Stimulated activated CD4-positive, alpha-beta T cell treated with anti-CD3 and anti-CD28 coated beads, Interleukin-1b, Interleukin-23, amount 100 ng/mL, for 4 hours (primary cell): ENCODE results near the gene TMEM138.

ENCODE experiments used
- DNase-seq, 2 donors: peaks; one replicate each; pipeline ENCODE4 v3.0.0-alpha.2; 2020; ENCODE audit warnings: low read depth in 2 of 2

TMEM138 gene

DNA sequence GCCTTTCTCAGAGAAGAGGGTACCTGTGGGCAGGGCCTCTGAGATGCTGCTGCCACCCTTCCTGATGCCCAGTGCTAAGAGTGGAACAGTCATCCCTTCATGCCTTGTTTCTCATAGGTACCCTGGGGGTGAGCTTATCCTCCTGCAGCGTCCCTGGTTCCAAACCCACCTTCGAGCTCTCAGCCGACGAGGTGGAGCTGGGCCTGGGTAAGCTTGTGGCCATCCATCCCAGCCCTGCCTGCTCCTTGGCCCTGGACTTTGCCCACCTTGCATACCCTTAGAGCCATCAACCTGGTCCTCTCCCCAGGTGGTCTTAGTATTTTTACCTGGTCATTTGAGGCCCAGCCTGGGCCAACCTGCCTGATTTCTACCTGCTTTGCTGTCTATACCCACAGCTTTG lies 20.5 kb upstream of the TMEM138 start:
- DNase-seq, result no peak

DNA sequence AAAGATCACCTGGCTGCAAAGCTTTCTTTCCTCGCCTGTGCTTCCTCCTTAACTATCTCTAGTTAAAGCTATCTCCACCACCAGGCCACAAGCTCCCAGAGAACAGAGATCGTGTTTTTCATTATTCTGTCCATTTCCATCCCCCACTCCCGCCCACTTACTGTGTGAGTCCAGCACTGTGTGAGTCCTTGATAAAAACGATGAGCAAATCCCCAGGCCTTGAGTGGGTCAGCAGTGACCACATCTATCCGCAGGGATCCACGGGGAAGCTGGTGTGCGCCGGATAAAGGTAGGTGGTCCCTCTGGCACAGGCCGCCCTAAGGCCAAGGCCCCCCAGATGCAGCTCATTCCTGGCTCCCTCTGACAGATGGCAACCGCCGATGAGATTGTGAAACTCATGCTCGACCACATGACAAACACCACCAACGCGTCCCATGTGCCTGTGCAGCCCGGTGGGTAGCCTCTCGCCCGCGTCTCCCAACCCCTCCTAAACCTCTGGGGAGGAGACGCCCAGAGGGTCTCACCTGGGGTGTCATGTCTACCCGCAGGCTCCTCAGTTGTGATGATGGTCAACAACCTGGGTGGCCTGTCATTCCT lies 19.9 kb upstream of the TMEM138 start:
- no peak for DNase-seq

DNA sequence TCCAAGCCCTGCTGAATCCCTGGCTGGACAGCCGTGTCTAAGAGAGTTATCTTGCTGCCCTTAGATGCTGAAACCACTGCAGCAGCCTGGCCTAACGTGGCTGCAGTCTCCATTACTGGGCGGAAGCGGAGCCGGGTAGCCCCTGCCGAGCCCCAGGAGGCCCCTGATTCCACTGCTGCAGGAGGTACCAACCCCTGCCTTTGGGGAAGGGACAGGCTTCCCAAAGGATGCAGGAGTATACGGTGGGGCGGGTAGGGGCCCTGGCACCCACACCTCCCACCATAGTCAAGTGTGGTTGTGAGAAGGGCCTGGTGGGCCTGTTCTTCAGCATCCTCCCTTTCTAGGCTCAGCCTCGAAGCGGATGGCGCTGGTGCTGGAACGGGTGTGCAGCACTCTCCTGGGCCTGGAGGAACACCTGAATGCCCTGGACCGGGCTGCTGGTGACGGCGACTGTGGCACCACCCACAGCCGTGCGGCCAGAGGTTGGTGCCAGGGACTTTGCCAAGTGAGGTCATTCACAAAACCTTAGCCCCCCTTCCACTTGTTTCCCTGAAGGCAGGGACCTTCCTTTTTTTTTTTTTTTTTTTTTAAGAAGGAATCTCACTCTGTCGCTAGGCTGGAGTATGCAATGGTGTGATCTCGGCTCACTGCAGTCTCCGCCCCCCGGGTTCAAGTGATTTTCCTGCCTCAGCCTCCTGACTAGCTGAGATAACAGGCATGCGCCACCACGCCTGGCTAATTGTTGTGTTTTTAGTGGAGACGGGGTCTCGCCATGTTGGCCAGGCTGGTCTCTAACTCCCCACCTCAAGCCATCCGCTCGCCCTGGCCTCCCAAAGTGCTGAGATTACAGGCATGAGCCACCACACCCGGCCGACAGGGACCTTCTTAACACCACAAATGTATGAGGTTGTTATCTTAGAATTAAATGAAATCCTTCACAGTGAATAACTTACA lies 18.1 kb upstream of the TMEM138 start:
- DNase-seq, result no peak

DNA sequence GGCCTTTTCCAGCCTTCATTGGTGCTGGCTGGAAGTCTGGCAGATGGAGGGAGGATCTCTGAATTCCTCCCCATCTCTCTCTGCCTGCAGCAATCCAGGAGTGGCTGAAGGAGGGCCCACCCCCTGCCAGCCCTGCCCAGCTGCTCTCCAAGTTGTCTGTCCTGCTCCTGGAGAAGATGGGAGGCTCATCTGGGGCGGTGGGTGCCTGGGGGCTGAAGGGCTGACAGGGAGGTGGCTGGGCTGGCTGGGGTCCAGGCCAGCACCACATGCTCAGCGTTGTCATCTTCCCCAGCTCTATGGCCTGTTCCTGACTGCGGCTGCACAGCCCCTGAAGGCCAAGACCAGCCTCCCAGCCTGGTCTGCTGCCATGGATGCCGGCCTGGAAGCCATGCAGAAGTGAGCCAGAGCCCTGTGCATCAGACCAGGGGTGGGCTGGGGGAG lies 17.0 kb upstream of the TMEM138 start:
- DNase-seq, result no peak

DNA sequence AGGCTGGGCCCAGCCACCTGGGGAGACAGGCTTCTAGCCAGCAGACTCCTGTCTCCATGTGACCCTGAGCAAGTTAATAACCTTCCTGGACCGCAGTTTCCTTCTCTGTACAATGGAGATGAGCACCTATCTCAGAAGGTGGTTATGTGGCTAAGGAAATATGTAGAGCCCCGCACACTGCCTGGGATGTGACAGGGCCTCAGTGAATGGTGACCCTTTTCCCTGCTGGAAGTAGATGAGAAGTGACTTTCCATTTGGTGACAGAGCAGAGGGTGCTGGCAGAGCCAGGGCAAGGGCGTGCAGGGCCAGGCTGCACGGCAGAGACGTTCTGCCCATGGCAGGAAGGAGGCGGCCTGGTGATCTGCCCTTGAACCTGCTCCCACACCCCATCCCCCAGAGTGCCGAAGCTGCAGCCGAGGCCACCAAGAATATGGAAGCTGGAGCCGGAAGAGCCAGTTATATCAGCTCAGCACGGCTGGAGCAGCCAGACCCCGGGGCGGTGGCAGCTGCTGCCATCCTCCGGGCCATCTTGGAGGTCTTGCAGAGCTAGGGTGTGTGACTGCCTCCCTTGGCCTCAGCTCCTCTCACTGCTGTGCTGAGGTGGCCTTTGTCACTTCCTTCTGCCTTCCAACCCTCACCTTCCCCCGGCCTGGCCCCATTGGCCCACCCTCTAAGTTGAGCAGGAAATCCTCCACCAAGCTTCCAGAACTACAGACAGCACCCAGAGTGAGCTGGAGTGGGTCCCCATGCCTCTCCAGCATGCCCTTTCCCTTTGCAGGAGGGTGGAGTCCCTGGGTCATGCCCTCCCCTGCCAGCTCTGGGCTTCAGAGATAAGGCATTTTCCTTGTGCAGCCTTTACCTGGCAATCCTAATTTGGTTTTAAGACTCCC lies 16.0 kb upstream of the TMEM138 start:
- no peak for DNase-seq

DNA sequence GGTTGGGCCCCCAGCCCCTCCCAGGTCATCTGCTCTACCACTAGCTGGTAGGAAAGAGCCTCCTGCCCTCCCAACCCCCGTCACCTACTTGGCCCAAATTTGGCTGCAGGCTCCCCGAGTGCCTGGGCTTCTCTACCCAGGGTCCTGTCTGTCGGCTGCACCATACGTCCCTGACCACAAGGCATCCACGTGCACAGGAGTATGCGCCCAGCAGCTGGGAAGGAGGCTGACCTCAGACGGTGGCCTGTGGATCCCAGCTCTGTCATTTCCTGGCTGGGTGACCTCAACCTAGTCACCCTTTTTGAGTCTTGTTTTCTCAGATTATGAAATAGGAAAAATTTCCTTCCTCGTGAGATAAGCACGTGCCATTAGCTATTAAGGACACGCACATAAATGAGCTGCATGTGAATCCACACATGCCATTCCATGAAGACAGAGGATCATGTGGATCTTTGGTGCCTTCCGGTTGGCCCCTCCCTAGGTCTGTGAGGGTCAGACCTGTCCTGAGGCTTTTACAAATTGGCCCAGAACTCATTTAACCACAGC lies 14.2 kb upstream of the TMEM138 start:
- DNase-seq, result no peak

DNA sequence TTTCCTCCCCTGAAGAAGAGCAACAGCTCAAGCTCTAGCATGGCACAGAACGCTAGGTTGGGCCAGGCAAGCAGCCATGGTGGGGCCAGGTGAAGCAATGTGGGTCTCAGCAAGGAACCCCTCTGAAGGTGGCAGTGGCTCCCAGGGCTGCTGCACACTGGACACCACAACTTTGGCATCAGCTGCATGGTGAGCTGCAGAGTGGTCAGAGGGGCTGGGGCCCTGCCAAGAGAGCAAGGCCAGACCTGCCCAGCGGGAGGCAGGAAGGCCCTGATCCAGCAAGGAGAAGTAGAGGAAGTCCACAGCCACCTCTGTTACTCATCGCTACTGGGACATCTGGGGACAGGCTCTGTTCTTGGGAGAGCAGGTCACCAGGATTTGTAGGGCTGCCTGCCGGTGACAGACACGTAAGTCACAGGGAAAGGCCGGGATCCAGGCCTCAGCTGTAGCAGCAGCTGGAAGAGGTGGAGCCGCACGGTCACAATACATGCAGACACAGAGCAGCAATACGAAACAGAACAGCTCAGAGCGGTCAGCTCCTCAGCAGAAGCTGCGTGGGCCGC lies 12.9 kb upstream of the TMEM138 start:
- DNase-seq, result no peak

DNA sequence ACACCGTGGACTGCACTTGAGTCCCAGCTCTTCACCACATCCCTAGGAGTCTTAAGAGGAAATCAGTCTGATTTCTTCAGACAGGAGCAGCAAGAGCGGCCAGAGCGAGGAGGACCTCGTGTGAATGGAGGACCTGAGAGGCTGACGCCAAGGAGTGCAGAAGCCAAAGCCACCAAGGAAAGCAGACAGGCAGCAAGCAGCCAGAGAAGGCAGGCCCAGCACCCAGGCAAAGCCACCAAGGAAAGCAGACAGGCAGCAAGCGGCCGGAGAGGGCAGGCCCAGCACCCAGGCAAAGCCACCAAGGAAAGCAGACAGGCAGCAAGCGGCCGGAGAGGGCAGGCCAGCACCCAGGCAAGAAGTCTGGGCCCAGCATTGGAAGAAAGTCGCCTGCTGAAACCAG lies 12.3 kb upstream of the TMEM138 start:
- DNase-seq, result no peak

DNA sequence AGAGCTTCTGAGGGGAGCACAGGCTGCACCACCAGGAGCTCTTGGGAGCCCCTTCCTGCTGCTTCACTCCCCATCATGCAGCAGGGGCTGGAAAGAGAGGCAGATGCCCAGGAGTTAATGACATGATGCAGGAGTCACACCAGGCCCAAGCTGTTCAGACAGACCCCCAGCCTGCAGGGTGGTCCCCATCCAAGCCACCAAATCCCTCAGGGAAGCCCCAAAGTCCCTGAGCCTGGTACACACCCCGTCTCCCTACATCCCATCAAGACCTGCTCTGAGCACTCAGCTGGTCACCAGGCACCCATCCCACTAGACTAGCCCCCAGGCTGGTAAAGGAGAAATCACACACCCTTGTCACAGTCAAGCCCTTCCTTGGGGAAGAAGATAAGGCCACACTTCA lies 11.8 kb upstream of the TMEM138 start:
- no peak for DNase-seq

DNA sequence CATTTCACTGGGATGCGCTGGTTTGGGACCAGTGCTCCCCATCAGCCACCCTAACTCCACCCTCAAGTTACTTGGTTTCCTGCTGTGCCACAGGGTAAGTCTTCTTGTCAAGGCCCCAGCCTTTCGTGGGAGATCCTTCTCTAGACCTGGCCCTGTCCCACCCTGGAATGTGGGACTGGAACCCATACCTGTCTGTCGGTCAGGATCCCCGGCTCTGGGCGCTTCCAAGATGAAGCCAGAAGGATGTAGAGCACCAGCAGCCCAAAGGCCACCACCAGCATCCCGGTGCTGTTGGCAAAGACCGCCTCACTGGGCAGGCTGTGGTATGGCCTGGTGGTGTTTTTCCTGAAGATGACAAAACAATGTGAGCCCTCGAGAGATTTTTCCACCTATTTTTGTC lies 11.4 kb upstream of the TMEM138 start:
- DNase-seq, result no peak

DNA sequence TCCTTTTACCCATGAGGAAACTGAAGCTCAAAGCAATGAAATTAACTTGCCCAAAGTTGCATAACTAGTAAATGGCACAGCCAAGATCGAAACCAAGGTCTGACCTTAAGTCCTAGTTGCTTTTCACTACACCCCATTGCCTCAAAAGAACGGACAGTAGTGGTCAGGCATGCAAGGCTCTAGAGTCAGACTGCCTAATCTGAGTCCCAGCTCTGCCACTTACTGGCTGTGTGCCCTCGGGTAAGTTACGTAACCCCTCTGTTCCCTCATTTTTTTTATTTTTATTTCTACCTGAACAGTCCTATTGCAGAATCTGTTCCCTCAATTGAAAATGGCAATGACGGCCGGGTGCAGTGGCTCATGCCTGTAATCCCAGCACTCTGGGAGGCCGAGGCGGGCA lies 10.1 kb upstream of the TMEM138 start:
- DNase-seq, result no peak

DNA sequence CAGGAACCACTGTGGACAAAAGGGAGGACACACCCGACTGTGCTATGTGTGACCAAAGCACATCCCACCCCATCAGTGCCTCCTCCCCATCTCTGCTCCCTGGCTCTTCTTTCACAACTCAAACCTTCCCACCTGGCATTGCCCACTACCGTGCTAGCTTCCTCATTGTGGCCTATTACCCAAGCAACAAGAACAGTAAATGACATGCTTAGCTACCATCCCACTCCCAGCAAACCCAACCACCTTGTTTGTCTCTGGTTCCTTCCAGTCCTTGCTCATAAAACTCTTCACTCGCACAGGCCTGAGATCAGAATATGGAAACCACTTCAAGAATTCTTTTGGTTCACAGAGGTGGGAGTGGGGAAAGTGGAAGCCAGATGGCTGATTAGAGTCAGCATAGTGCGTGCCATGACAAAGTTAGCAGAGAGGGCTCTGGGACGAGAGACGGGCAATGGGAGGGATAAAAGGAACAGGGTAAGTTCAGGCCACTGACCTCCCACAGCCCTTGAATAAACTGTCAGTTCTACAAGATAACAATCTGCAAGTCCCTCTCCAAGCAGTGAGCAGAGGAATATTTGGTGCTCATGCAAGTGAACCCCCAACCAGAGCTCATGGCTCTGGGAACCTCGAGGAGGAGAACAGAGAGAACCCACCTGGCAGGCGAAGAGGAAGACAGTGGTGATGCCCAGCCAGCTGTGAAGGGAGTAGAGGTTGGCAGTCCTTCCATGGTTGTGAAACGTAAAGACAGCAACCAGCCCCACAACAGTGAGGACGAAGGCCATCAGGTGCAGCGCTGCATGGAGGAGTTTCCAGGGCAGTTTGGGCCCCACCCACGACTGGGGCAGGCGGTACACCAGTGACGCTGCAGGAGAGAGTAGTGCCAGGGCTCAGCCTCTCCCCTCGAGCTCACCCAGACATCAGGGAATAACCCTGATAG lies 8.8 kb upstream of the TMEM138 start:
- no peak for DNase-seq

DNA sequence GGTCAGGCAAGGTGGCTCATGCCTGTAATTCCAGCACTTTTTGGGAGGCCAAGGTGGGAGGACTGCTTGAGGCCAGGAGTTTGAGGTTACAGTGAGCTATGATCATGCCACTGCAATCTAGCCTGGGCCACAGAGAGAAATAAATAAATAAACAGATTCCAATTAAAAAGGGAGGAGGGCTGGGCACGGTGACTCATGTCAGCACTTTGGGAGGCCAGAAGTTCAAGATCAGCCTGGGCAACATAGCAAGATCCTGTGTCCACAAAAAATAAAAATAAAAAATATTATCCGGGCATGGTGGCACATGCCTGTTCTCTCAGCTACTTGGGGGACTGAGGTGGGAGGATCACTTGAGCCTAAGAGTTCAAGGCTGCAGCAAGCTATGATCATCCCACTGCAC lies 8.0 kb upstream of the TMEM138 start:
- DNase-seq, result no peak

DNA sequence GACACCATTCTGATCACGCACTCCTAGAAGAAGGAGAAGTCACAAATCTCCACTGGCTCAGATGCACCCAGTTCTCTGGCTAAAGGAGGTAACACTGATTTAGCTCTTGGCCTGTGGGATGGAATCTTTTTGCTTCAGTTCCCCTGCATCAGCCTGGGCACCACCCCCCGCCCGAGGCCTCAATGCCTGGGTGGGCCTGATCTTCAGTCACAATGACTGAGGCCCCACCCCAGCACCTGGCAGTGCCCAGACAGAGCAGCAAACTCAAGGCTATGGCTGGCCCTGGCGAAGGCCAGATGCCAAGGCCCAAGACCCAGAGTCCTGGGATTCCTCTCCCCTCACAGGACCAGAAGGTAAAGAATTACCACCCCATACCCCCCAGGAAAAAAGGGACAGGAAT lies 5.5 kb upstream of the TMEM138 start:
- DNase-seq, result no peak

DNA sequence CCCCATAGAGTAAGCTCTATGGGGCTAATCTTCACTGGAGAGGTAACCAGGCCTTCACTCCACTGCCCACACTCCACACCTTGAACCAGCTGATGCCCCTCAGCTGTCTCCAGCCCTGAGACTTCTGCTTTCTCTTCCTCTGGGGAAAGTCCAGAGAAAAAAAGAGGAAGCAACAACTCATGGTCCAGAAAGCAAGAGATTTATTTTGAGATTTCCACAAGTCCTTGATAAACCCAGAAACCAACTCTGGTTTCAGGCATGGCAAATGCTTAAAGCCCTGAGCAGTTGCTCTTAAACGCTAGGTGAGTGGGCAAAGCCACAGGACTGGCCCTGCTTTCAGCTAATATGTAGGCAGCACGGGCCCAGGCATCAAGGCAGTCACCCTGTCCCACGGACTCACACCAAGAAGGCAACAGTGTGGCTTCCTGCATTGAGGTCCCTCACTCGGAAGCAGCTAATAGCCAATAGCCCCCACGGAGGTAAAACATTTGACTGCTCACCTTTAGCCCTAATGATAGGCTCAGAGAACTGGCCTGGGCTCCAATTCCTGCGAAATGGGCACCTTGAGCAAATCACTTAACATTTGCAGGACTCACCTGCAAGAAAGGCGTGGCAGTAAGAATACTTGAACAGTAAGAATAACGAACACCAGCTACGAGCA lies 4.8 kb upstream of the TMEM138 start:
- no peak for DNase-seq

DNA sequence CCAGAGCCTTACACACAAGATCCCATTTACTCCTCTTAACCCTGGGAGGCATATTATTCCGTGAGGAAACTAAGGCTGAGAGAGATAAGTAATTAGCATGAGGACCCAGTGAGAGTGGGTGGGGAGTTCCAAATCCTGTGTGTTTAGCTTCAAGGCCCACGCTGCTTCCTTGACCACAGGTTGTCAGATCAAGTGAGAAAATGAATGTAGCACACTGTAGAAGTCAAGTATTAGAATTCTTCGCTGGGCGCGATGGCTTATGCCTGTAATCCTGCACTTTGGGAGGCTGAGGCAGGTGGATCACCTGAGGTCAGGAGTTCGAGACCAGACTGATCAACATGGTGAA lies 4.3 kb upstream of the TMEM138 start:
- no peak for DNase-seq

DNA sequence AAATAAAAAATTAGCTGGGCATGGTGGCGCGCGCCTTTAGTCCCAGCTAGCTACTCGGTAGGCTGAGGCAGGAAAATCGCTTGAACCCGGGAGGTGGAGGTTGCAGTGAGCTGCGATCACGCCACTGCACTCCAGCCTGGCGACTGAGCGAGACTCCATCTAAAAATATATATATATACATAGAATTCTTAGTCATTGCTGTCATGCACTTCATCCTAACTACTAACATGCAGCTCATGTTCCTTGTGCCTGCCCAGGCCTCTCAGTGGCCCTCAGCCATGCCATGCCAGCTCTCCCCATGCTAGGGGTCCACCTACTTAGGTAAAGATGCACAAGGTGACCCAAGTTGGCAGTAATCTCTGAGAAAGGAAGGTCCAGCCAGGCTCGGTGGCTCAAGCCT lies 3.6 kb upstream of the TMEM138 start:
- DNase-seq, result no peak

DNA sequence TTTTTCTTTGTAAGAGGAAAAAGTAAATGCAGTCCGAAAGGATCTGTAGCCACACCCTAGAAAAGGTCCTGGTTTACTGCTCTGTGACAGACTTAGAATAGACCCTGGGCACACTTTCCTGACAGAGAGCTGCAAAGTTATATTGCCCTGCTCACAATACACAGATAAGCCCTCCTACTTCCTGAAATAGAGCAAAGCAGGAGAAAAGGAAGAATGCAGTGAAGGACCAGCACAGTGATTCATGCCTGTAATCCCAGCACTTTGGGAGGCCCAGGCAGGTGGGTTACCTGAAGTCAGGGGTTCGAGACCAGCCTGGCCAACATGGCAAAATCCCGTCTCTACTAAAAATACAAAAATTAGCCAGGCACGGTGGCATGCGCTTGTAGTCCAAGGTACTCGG lies 2.7 kb upstream of the TMEM138 start:
- no peak for DNase-seq

DNA sequence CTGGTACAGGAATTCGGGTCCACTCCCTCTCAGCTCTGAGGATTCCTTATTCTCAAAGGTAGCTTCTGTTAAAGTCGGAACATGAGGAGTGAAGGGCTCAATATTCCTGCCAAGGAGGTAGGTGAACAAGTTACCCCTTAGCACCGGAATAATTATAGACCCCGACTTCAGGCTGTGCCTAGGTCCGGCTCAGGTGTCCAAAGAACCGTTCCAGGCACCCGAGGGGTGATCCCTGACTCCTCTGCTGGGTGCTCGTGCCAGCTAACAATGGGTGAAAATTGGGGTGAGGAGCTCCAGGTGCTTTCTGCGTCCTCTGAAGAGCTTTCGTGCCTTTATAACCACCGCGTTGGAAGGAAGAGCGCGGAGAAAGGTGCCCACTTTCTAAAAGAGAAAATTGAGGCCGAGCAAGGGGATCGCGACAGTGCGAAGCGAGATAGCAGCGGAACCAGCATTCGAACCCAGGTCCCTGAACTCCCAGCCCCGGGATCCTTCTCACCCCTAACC lies 885 bp upstream of the TMEM138 start:
- no peak for DNase-seq

DNA sequence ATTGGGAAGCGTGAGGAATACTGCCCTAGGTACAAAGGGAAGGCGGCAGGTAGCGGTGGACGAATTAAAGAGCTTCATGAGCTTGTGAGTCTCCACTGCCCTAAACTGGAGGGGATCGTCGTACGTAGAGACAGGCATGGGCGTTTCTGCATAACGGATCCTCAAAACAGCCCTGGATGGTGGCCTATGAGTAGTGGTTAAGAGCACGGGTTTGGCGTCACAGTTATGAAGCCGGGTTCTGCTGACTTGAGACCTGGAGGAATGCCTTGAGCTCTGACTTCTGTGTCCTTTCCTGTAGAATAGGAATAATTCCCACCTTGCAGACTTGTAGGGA lies 335 bp downstream of the TMEM138 start:
- DNase-seq, result peak in 1 of 2 donors; percentile 6
